ENCODE results near the gene ADAP1. TPM values are rescaled to one million over a fixed set of nuclear protein-coding genes. Genes with fewer than 3 reads are reported as not detected.
A peak's percentile ranks its signal among the peaks of the same experiment; 100 is the strongest.

ADAP1 gene
- total and polyA plus RNA-seq, 7 donors = 11.4 to 157 (median 72.6) TPM

GRCh38 chr7:974820-975681, 20.6 kb upstream of the ADAP1 start, which contains the start of gene COX19:
COX19 (minus strand) TSS chr7:975549; CDS start chr7:975509, 40 bp downstream.
- peak within 1 kb of the TSS; percentile 94 to 99 (median 98) for H3K27ac ChIP-seq
- intact Hi-C loops (cut with DNase I) = no loop called here
- TF ChIP-seq POLR2AphosphoS5 (IDR thresholded peaks at IDR 0.05) (peak; percentile 84 to 96 (median 90)), POLR2A (IDR thresholded peaks at IDR 0.05) (peak; percentile 63 to 78), EP300 (IDR thresholded peaks at IDR 0.05) (no peak), CTCF (IDR thresholded peaks at IDR 0.05) (no peak)
- peaks cover 0 to 29% (median 28%) of the 10 kb centered on the region in 4 donors for H3K4me1 ChIP-seq
- H3K4me3 ChIP-seq = peak within 1 kb of the TSS; percentile 90 to 100 (median 100)
- peaks cover 5 to 30% (median 10%) of the 10 kb centered on the region in 4 donors for H3K36me3 ChIP-seq
- 0% methylated on average over 78 of the region's 78 CpGs for WGBS, 2 donors
- H3K27me3 ChIP-seq = no peaks in the 10 kb centered on the region
- DNase-seq = peak; percentile 94
- no peaks in the 10 kb centered on the region for H3K9me3 ChIP-seq

GRCh38 chr7:974172-974571, 19.7 kb upstream of the ADAP1 start:
- intact Hi-C loops (cut with DNase I) = no loop called here
- DNase-seq = no peak
- H3K27ac ChIP-seq = peak overlapping the region; percentile 94 to 99 (median 98)
- 5 to 21% methylated on average over 7 of the region's 7 CpGs for WGBS, 2 donors
- no peaks in the 10 kb centered on the region for H3K27me3 ChIP-seq
- peak overlapping the region; percentile 90 to 100 (median 100) for H3K4me3 ChIP-seq
- H3K4me1 ChIP-seq = peaks cover 0 to 29% (median 28%) of the 10 kb centered on the region in 4 donors
- peaks cover 7 to 39% (median 12%) of the 10 kb centered on the region in 4 donors for H3K36me3 ChIP-seq
- no peak for TF ChIP-seq POLR2A (IDR thresholded peaks at IDR 0.05)
- TF ChIP-seq POLR2AphosphoS5 (IDR thresholded peaks at IDR 0.05) = no peak
- no peak for TF ChIP-seq EP300 (IDR thresholded peaks at IDR 0.05)
- TF ChIP-seq CTCF (IDR thresholded peaks at IDR 0.05) = no peak
- H3K9me3 ChIP-seq = no peaks in the 10 kb centered on the region

GRCh38 chr7:973312-973711, 18.8 kb upstream of the ADAP1 start:
- Histone ChIP-seq H3K4me1 (peaks cover 0 to 29% (median 28%) of the 10 kb centered on the region in 4 donors), H3K9me3 (no peaks in the 10 kb centered on the region), H3K4me3 (peak overlapping the region in 1 of 4 donors; percentile 3), H3K27me3 (no peaks in the 10 kb centered on the region), H3K36me3 (peaks cover 11 to 47% (median 20%) of the 10 kb centered on the region in 4 donors), H3K27ac (no peak overlapping the region)
- no peak for DNase-seq
- TF ChIP-seq POLR2AphosphoS5 (IDR thresholded peaks at IDR 0.05) = no peak
- no peak for TF ChIP-seq POLR2A (IDR thresholded peaks at IDR 0.05)
- no peak for TF ChIP-seq CTCF (IDR thresholded peaks at IDR 0.05)
- TF ChIP-seq EP300 (IDR thresholded peaks at IDR 0.05) = no peak
- 79 to 88% methylated on average over 9 of the region's 9 CpGs for WGBS, 2 donors
- intact Hi-C loops (cut with DNase I) = no loop called here

GRCh38 chr7:972676-973309, 18.3 kb upstream of the ADAP1 start:
- WGBS, 2 donors = 66 to 80% methylated on average over 10 of the region's 10 CpGs
- Histone ChIP-seq H3K27ac (no peak overlapping the region), H3K9me3 (no peaks in the 10 kb centered on the region), H3K4me3 (no peak overlapping the region), H3K36me3 (peaks cover 17 to 52% (median 25%) of the 10 kb centered on the region in 4 donors), H3K27me3 (no peaks in the 10 kb centered on the region), H3K4me1 (peaks cover 0 to 29% (median 28%) of the 10 kb centered on the region in 4 donors)
- TF ChIP-seq POLR2AphosphoS5 (IDR thresholded peaks at IDR 0.05) (no peak), POLR2A (IDR thresholded peaks at IDR 0.05) (no peak), CTCF (IDR thresholded peaks at IDR 0.05) (no peak), EP300 (IDR thresholded peaks at IDR 0.05) (no peak)
- no peak for DNase-seq
- intact Hi-C loops (cut with DNase I) = no loop called here

All from sigmoid colon (tissue), 7 donors.